Pancreas (tissue), 10 donors: ENCODE results near the gene ELOVL5. TPM values are rescaled to one million over a fixed set of nuclear protein-coding genes. Genes with fewer than 3 reads are reported as not detected.

Experiments
- ATAC-seq, 4 donors: fragments of 200-7000 bp; cut with Tn5 transposase; one replicate each; pipeline versions ENCODE4 v1.8.0 to v1.9.1; 2020; ENCODE audit warnings: mild to moderate bottlenecking in 4 of 4, moderate library complexity in 4 of 4
- DNase-seq, 6 donors: peaks; one replicate each; pipeline ENCODE4 v3.0.0-alpha.2; 2020
- FAIRE-seq: peaks from 2 replicates; lab custom pipeline; 2012; peaks lifted over from hg19 to GRCh38; lab: Jason Lieb, UNC
- H3K27ac ChIP-seq, 4 donors: fragments of 200-600 bp; sonication (generic); 1 replicate in 3 of 4; 2 replicates in 1 of 4; pipeline versions ENCODE4 v1.5.0 to v1.8.0; 2020
- H3K27me3 ChIP-seq, 4 donors: fragments of 200-600 bp; one replicate each; pipeline ENCODE4 v1.8.0; 2021
- H3K36me3 ChIP-seq, 3 donors: fragments of 200-600 bp; sonication (generic) in 1 of 3; one replicate each; pipeline versions ENCODE4 v1.5.0 to v1.8.0; 2020 to 2021
- H3K4me1 ChIP-seq, 3 donors: fragments of 200-600 bp; one replicate each; pipeline ENCODE4 v1.8.0; 2021
- H3K4me3 ChIP-seq, 4 donors: fragments of 200-600 bp; sonication (generic) in 2 of 4; one replicate each; pipeline versions ENCODE4 v1.5.0 to v1.8.0; 2020 to 2021
- H3K9me3 ChIP-seq, 4 donors: fragments of 200-600 bp; one replicate each; pipeline ENCODE4 v1.8.0; 2021
- CTCF ChIP-seq, 4 donors: fragments of 200-600 bp; sonication (generic) in 3 of 4; IDR thresholded peaks; one replicate each; pipeline versions ENCODE4 v1.5.0 to v1.8.0; 2021; ENCODE audit warnings: antibody characterized with exemption in 4 of 4
- WGBS, 2 donors: extraction: QIAGEN DNeasy Blood & Tissue Kit; methylation state at CpG; one replicate each; pipeline ENCODE4 v1.1.7; 2013; 5-methylcytosine and 5-hydroxymethylcytosine counted together
- intact Hi-C, 3 donors: fragments of 100-400 bp; cut with DNase I; formaldehyde crosslinking; loops; one replicate each; pipeline versions ENCODE4 v1.11.1 to v1.14.2; 2022
- polyA plus RNA-seq, 2 donors: library from polyadenylated mRNA; stranded (reverse); fragments of 200-250 nt; gene quantifications; one replicate each; pipeline ENCODE4 v1.2.3, GENCODE V29; 2013
- total RNA-seq, 6 donors: library from RNA; stranded (reverse); fragmentation: NEBNext Ultra II Directional in 4 of 6; extraction: Animal tissue kit (Norgen Biotek cat#: 25700) in 4 of 6; gene quantifications; one replicate each; pipeline versions ENCODE4 v1.2.1 to v1.2.4, GENCODE V29; 2021 to 2023
- donor health status: healthy with polysubstance abuse.
- donor health status: DM: no; HTN: no; CAD: no; lungs with moderate emphysema.
- donor health status: DM: no; HTN: no; CAD: no.
- donor health status: control.
- donor health status: control.
- donor health status: Bipolar disorder and iron deficiency.
- donor health status: DM: yes; HTN: yes; CAD: no.
- donor health status: DM: no; HTN: no; CAD: no.
- donor health status: DM: no; HTN: no; CAD: no.
- donor health status: DM: yes; HTN: yes; CAD: no.

ELOVL5 gene
- total and polyA plus RNA-seq, 8 donors = 2.8 to 21.2 (median 11.2) TPM

GRCh38 chr6:53358440-53359094 is 9.8 kb upstream of the ELOVL5 start:
- DNase-seq (peak in 1 of 6 donors; percentile 16), ATAC-seq (peak; percentile 7 to 26 (median 14)), FAIRE-seq (no peak)
- TF ChIP-seq CTCF (IDR thresholded peaks at IDR 0.05) = no peak
- Histone ChIP-seq H3K4me1 (peaks cover 5 to 10% (median 5%) of the 10 kb centered on the region in 3 donors), H3K4me3 (peak overlapping the region; percentile 48 to 73 (median 62)), H3K36me3 (no peaks in the 10 kb centered on the region), H3K27ac (peak overlapping the region; percentile 70 to 91 (median 87)), H3K27me3 (no peaks in the 10 kb centered on the region), H3K9me3 (no peaks in the 10 kb centered on the region)
- 5 to 8% methylated on average over 17 of the region's 17 CpGs for WGBS, 2 donors
- intact Hi-C loops = no loop called here

- TF ChIP-seq CTCF (IDR thresholded peaks at IDR 0.05) = no peak
- ATAC-seq = no peak
- no peaks in the 10 kb centered on the region for H3K9me3 ChIP-seq
- WGBS, 2 donors = 61 to 68% methylated on average over 7 of the region's 7 CpGs
- no peak overlapping the region for H3K4me3 ChIP-seq
- H3K27me3 ChIP-seq = no peaks in the 10 kb centered on the region
- no peak for DNase-seq
- H3K27ac ChIP-seq = peak overlapping the region in 2 of 4 donors; percentile 84 to 91
- intact Hi-C loops = no loop called here
- no peak for FAIRE-seq
- peaks cover 5 to 10% (median 5%) of the 10 kb centered on the region in 3 donors for H3K4me1 ChIP-seq
- H3K36me3 ChIP-seq = no peaks in the 10 kb centered on the region
Observed at GRCh38 chr6:53357576-53358360, 9.0 kb upstream of the ELOVL5 start.

DNA sequence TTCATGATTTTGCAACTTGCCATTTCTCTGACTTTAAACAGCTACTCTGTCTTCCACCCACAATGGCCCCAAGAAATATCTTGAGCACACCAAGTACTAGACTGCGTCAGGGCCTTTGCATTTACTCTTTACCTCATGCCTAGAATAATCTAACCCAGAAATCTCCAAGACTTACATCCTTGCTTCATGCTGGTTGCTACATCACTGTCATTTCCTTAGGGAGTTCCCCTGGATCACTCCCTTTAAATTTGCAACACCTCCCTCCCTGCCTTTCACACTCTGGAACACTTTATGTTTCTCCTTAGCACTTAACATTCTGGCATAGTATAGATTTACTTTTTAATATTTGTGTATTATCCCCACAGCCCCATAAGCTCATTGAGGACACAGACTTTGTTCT is 4.9 kb upstream of the ELOVL5 start:
- no peak for FAIRE-seq

GRCh38 chr6:53352360-53352759 is 3.6 kb upstream of the ELOVL5 start:
- WGBS, 2 donors = 77 to 79% methylated on average over 3 of the region's 3 CpGs
- FAIRE-seq (no peak), DNase-seq (no peak)

More for the DNA sequence above, 4.9 kb upstream of the ELOVL5 start:
- 75 to 76% methylated on average over 1 of the region's 1 CpG for WGBS, 2 donors
- ATAC-seq (no peak), DNase-seq (no peak)
- H3K9me3 ChIP-seq = no peaks in the 10 kb centered on the region
- TF ChIP-seq CTCF (IDR thresholded peaks at IDR 0.05) = no peak
- peaks cover 0 to 8% (median 5%) of the 10 kb centered on the region in 3 donors for H3K4me1 ChIP-seq
- no peak overlapping the region for H3K4me3 ChIP-seq
- no peak overlapping the region for H3K27ac ChIP-seq
- no peaks in the 10 kb centered on the region for H3K36me3 ChIP-seq
- no peaks in the 10 kb centered on the region for H3K27me3 ChIP-seq
- intact Hi-C loops = no loop called here

More at GRCh38 chr6:53352360-53352759, 3.6 kb upstream of the ELOVL5 start:
- H3K27ac ChIP-seq = no peak overlapping the region
- H3K4me1 ChIP-seq = no peaks in the 10 kb centered on the region
- no peak for TF ChIP-seq CTCF (IDR thresholded peaks at IDR 0.05)
- no peak overlapping the region for H3K4me3 ChIP-seq
- ATAC-seq = no peak
- intact Hi-C loops = no loop called here
- no peaks in the 10 kb centered on the region for H3K27me3 ChIP-seq
- no peaks in the 10 kb centered on the region for H3K36me3 ChIP-seq
- H3K9me3 ChIP-seq = no peaks in the 10 kb centered on the region
